ENCODE data around the gene NRIP1.
"Not testable (repeated sequence)": the region's sequence is repeated elsewhere in the genome, so short reads cannot be mapped to it uniquely, and the experiment has no call there.

The NRIP1 gene

DNA sequence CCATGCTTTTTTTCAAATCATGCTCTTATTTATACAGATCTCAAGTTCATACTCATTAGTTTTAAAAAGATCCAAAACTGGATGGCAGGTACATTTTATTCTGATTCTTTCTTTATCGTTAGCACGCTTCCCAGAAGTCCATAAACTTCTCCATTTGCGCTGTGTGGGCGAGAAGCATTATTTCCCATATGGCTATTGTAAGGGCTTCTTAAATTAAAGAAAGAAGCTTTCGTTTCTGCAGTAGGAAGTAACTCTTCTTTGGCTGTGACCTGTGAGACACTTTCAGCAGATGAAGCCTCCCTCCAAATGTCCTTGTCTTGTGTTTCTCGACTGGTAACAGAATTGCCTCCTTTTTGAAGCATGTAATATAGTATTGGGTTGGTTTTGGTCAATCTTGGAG is 100.2 kb downstream of the NRIP1 start:
- no peak for DNase-seq

GRCh38 chr21:14962217-14962616 is 102.6 kb downstream of the NRIP1 start:
- DNase-seq = no peak

DNA sequence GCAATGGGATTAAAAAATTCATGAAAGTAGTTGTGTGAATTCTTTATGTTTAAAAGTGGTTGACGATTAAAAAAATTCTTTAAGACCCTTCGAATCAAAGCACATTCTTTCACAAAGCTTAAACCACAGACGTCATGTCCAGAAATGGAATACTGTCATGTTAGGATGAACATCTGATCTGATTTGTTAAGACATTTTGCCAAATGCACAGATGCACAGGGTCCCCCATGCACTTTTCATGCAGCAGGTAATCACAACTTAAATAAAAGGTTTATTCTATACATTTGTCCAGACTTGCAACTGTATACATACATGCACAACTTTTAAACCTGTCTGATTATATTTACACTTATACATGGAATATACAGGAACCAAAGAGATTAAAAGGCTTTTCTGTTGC is 103.3 kb downstream of the NRIP1 start:
- DNase-seq = no peak

- DNase-seq = no peak
Observed at GRCh38 chr21:14959343-14959742, 105.5 kb downstream of the NRIP1 start.

DNA sequence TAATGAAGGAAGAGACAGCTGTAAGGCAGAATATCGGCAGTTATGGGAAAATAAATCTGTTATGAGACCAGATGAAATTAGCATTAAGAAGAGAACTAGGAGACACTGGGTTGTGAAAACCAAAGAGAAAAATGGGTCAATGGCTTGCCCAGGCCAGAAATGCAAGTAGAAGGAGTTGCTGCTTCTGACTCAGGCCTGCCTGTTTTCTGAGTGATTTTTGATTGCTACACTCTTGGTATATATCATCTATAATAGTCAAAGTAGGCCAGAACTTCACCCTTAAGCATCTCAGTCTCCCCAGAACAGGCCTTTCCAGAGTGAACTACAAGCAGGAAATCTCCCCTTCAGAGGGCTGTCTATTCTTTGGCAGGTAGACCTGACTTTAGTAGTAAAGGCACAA is 107.0 kb downstream of the NRIP1 start:
- no peak for DNase-seq

GRCh38 chr21:14956807-14957206 is 108.0 kb downstream of the NRIP1 start:
- DNase-seq = no peak

GRCh38 chr21:14955936-14956520 is 108.8 kb downstream of the NRIP1 start:
- DNase-seq = no peak

DNA sequence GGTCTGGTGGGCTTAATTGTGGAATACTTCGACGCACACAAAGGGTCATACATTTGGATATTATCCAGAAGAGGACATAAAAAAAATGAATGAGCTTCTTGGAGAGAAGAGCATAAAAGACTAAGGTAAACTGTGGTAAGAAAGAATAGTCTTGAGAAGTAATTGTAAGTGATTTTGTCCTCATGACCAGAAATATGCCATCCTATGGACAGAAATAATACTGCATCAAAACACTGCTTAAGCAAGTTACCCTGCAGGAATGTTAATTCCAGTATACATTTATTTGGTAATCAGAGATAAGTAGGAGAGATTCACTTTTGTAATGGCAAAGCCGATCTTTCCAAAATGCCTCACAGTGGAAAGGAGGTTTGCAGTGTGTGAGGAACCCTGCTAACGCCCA is 111.9 kb downstream of the NRIP1 start:
- DNase-seq = no peak

DNA sequence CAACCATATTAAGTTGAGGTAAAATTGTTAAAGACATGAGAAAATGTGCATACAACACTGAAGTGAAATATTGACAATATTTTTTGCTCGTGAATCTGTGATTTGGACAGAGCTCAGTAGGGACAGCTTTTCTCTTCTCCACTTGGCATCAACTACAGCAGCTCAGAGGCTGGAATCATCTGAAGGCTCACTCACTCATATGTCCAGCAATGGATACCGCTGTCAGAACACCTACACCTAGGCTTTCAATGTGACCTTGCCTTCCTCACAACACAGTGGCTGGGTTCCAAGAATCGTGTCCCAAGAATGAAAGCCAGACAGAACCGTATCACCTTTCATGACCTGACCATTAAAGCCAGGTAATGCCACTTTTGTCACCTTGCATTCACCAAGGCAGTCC is 115.2 kb downstream of the NRIP1 start:
- no peak for DNase-seq

DNA sequence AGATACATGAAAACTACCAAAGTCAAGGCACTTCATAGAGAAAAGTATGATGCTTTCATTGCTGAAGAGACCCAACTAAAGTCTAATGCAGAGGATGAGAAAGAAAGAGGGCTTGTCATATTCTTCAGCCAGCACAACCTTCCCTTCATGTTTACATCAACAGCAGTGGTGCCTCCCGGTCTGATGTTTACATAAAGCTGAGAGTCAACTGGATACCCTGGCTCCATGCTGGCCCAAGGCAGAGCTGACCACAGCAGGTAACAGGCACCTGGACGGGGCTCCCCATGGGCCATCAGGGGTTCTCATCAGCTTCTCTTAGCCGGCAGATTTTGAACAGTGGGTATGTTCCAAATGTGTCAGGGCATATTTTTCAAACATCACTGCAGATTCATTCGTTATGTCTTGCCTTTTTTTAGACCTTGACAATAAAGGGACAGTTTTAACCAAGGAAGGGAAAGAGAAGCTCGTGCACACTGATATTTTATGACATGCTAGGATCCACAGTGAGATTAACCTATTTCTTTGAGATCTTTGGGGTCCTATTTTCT is 117.1 kb downstream of the NRIP1 start:
- no peak for DNase-seq

DNA sequence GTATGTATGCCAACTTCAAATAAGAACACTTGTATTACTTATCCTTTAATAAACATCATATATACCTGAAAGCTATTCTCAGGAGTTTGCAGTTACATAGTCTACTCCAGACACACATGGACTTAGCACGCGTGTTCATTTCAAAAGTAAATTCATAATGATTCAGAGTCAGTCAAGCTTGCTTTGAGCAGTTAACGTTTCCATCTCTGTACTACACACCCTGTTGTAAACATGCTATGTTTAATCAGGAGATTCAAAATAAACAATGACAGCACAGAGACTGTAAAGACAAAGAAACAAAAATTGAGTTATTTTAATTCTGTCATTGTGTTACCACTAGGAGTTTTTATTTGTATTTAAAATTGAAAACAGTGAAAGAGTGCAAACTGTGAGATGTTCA is 119.6 kb downstream of the NRIP1 start:
- no peak for DNase-seq

GRCh38 chr21:14943616-14944015 is 121.2 kb downstream of the NRIP1 start:
- no peak for DNase-seq

GRCh38 chr21:14942801-14943490 is 121.9 kb downstream of the NRIP1 start:
- DNase-seq = no peak

GRCh38 chr21:14927324-14927723 is 137.5 kb downstream of the NRIP1 start:
- DNase-seq = not testable (repeated sequence)

DNA sequence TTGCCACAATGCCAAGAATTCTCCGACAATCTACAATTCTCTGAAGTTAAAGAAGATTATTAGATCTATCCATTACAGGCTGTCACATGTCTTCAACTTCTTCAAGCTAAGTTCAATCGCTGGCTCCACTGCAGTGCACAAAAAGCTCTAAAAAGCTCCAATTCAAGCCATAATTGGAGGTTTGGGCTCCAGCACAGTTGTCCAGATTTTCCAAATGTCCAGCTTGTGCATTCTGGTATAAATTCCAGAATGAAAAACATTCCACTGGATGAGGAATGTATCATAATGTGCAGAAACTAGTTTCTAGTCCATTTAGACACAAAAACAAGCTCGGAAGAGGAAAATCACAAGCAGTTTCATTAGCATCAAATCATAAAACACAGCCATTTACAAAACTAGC is 138.6 kb downstream of the NRIP1 start:
- DNase-seq = no peak

DNA sequence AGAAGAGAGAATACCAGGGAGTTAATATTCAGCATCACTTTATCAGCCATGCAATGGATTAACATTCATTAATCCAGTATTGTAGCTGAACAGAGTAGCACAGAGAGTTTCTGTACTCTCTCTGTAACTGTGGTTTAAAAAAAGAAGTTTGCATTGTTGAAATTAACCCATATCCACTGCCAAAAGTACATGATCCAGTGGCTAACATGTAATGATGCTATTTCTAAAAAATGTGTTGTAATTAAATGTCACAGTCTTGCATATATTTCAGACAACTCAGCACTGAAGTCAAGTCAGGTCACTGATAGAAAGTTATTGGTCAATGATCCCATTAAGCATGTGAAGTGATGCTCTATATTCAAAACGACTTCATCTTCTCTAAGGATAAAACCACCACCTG is 141.3 kb downstream of the NRIP1 start:
- no peak for DNase-seq

- DNase-seq = no peak
Observed at GRCh38 chr21:14922980-14923379, 141.8 kb downstream of the NRIP1 start.

DNA sequence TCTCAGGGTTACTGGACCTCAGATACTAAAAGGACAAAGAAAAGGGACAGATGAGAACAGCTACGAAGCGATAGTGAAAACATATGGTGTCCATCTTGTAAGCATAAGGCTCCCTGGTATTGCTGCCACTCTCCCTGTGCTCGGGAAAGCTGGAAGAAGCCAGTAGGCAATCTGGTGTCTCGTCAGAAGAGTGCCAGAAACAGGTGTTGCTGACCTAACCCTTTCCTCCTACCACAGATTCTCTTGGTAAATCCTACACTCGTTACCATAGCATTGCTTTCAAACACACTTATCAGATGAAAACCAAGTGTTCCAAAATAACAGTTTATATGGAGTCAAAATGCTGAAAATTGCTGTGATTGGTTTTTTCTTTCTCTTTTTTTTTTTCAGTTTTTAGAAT is 146.3 kb downstream of the NRIP1 start:
- DNase-seq = no peak

GRCh38 chr21:14917762-14918161 is 147.0 kb downstream of the NRIP1 start:
- no peak for DNase-seq

DNA sequence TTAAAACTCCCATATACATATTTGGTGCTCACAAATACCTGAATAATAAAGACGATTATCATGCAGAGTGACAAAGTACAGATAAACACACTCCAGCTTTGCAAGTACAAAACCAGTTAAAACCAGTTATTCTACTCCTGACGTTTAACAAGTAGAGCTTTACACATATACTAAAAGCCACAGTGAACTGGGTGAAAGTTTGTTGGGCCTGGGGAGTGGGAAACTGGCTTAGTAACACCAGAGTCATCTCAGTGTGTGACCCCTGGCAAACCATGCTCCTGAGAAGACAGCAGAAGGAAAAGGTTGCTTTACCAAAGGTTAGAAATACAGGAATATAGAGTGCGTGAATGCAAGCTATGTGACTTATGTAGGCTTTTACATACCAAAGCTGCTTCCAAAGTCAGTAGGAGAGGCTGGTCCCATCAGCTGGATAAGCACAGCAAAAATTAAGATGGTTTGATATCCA is 148.1 kb downstream of the NRIP1 start:
- DNase-seq = no peak

GRCh38 chr21:14913638-14914037 is 151.2 kb downstream of the NRIP1 start:
- no peak for DNase-seq

DNA sequence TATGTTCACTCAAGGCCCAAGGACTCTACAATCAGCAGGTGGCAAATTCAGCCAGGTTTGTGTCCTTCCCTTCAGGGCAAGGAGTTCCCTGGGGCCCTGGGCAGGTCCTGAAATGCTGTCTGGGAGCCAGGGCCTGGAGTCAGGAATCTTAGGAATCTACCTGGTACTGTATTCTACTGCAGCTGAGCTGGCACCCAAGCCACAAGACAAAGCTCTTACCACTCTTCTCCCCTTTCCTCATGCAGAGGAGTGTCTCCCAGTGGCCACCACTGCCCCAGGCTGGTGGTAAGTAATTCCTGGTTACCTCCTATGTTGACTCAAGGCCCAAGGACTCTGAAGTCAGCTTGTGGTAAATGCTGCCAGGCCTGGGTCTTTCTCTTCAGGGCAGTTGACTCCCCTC is 153.4 kb downstream of the NRIP1 start:
- no peak for DNase-seq
